Measurements from ENCODE around the gene FAR2.

Gene FAR2

GRCh38 chr12:29346769-29347421 is 197.8 kb downstream of the FAR2 start:
- TF ChIP-seq ZNF132 (tag by site-specific recombination; IDR thresholded peaks at IDR 0.05; ENCODE audit: borderline replicate concordance) (no peak), ZNF621 (tag by site-specific recombination; IDR thresholded peaks at IDR 0.05) (no peak), ZNF610 (tag by site-specific recombination; IDR thresholded peaks at IDR 0.05; ENCODE audit: borderline replicate concordance) (no peak), ZNF280D (tag by site-specific recombination; IDR thresholded peaks at IDR 0.05) (no peak), PRDM4 (tag by site-specific recombination; IDR thresholded peaks at IDR 0.05) (no peak), ZNF707 (tag by site-specific recombination; IDR thresholded peaks at IDR 0.05) (no peak), ZNF544 (tag by site-specific recombination; IDR thresholded peaks at IDR 0.05) (no peak), GLIS1 (tag by site-specific recombination; IDR thresholded peaks at IDR 0.05) (no peak), ZNF473 (tag by site-specific recombination; IDR thresholded peaks at IDR 0.05) (no peak), PRDM2 (tag by site-specific recombination; IDR thresholded peaks at IDR 0.05; ENCODE audit: borderline replicate concordance) (no peak), ZNF223 (tag by site-specific recombination; IDR thresholded peaks at IDR 0.05) (no peak), PBX3 (CRISPR knock-in tag; IDR thresholded peaks at IDR 0.05) (no peak), GLI4 (tag by site-specific recombination; IDR thresholded peaks at IDR 0.05) (no peak), ZNF148 (tag by site-specific recombination; IDR thresholded peaks at IDR 0.05; ENCODE audit: borderline replicate concordance) (no peak), ZNF548 (tag by site-specific recombination; IDR thresholded peaks at IDR 0.05) (no peak), ZNF830 (tag by site-specific recombination; IDR thresholded peaks at IDR 0.05; ENCODE audit: low read depth) (no peak)
- Histone ChIP-seq H3K4me3 (ENCODE audit: low read depth, low read length) (no peak overlapping the region), H3K4me1 (ENCODE audit: control insufficient read depth, insufficient read depth, low read length) (0 out of 2 replicates have a peak, but pooled peaks cover 5% of the 10 kb centered on the region), H3K9me3 (ENCODE audit: control insufficient read depth, insufficient read depth, low read depth, low read length) (no peaks in the 10 kb centered on the region), H3K27ac (ENCODE audit: extremely low read depth, low read depth, low read length) (no peak overlapping the region), H3K36me3 (ENCODE audit: control insufficient read depth in 2 of 2, insufficient read depth in 1 of 2, low read length in 2 of 2) (peaks cover 37 to 54% of the 10 kb centered on the region in 2 experiments)
- ChIA-PET CTCF (interaction anchor here (1.5 kb wide), 1 partner anchor 12 kb away, joined by 3 read pairs; no protein-coding TSS in a partner anchor), POLR2A (no interaction called here)
